Amniotic epithelial cell (primary cell): Measurements from ENCODE around the gene ADAM10.
"Not testable (repeated sequence)": the region's sequence is repeated elsewhere in the genome, so short reads cannot be mapped to it uniquely, and the experiment has no call there.

Experiments
- DNase-seq: peaks from one replicate; pipeline ENCODE4 v3.0.0-alpha.2; 2010; ENCODE audit warnings: low read depth

Gene ADAM10

GRCh38 chr15:58608129-58608590, 141.3 kb downstream of the ADAM10 start:
- peak; percentile 97 for DNase-seq

DNA sequence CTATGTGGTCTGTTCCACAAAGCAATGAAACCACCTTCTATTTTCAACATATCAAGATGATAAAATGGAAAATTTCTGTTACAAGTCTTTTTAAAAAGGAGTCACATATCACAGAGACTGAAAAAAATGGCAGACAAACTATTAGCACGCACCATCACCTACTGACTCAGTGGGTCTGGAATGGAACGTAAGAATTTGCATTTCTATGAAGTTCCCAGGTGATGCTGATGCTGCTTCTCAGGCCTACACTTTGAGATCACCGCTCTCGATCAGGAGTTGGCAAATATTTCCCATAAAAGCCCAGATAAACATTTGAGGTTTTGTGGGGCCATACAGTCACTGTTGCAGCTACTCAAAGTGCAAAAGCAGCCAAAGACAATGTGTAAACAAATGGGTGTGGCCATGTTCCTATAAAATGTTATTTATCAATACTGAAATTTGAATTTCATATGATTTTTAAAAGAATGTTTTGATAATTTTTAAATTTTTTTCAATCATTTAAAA, 142.9 kb downstream of the ADAM10 start:
- no peak for DNase-seq

GRCh38 chr15:58605931-58606530, 143.5 kb downstream of the ADAM10 start:
- no peak for DNase-seq

- no peak for DNase-seq
Measured at GRCh38 chr15:58604455-58604923, 145.0 kb downstream of the ADAM10 start.

GRCh38 chr15:58603927-58604326, 145.6 kb downstream of the ADAM10 start:
- not testable (repeated sequence) for DNase-seq

GRCh38 chr15:58602823-58603222, 146.7 kb downstream of the ADAM10 start:
- DNase-seq: no peak

DNA sequence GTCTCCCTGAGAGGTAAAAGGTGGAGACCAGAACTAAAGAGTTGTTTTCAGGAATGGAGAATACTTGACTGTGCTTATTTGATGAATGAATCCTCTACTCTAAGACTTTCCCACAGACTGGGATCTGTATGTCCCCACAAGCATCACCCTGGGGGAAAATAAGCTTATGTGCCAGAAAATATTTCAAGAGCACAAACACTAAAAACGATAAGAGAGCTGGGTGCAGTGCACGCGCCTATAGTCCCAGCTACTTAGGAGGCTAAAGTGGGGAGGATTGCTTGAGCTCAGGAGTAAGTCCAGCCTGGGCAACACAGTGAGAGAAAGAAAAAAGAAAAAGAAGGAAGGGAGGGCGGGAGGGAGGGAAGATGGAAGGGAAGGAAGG, 150.7 kb downstream of the ADAM10 start:
- no peak for DNase-seq

GRCh38 chr15:58597943-58598828, 151.3 kb downstream of the ADAM10 start:
- DNase-seq: no peak

GRCh38 chr15:58595516-58596263, 153.8 kb downstream of the ADAM10 start:
- DNase-seq: no peak

DNA sequence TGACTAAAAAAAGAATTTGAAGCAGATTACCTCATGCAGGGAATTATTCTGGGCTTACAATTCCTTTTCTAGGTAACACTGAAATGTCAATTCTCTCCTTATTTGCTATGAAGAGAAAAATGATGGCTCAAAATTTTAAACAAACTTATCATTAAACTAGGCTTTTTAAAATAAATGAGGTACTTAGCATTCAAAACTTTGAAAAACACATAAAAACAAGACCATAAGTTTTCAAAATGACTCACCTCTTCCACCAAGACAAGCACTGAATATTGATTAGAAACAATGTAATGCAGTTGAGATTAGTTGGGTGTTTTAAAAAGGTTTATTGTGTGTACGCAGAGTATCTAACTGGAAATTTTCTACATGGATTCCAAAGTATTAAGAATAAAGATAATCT, 154.6 kb downstream of the ADAM10 start:
- DNase-seq: no peak

DNA sequence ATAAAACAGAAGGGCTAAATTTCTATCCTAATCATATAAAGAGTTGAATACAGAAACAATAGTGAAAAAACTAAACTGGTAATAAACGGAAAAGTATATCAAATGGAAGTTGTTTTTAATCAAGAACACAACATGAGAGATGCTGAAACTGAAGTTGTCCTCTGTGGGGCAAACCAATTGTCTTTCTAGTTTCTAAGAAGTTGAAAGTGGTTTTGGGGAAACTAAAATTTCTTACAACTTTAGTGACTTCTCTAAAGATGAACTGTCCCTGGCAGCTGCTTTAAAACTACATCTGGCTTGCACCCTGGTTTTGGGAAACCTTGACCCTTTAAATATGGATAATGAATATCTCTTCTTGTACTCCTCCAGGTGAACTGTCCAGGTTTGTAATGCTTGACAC, 155.6 kb downstream of the ADAM10 start:
- no peak for DNase-seq

GRCh38 chr15:58590926-58591325, 158.6 kb downstream of the ADAM10 start:
- peak; percentile 22 for DNase-seq

GRCh38 chr15:58590236-58590635, 159.3 kb downstream of the ADAM10 start:
- DNase-seq: peak; percentile 59

DNA sequence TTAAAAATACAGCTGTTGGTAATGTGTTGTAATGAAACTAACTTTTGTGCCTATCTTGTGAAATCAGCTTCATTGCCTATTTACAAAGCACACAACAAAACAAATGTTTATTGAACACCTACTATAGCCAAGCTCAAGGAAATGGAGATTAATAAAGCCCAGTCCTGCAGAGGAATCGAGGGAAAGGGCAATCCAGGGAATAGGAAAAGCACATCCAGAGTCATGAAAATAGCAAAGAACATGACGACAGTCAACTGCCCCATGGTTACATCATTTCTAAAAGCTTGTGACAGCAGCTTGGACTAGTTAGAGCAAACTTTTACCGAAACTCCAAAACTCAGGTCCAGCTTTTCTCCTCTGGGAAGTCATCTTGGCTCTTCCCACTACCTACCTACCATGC, 160.5 kb downstream of the ADAM10 start:
- no peak for DNase-seq

DNA sequence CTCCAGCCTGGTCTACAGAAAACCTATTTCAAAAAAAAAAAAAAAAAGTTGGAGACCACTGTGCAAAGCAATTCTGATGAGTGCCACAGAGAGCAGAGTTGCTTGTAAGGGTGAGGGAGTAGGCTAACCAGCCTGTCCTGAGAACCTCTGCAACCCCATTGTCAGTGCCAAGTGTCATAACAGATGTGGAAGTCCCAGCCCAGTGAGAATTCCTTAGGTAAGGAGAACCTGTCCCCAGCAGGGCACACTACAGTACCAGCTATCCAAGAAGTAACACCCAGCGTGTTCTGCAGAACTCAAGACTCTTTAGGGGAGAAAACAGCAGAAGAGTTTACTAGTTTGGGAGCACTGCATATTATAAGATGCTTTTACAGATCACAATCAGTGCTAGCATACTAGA, 161.4 kb downstream of the ADAM10 start:
- no peak for DNase-seq

DNA sequence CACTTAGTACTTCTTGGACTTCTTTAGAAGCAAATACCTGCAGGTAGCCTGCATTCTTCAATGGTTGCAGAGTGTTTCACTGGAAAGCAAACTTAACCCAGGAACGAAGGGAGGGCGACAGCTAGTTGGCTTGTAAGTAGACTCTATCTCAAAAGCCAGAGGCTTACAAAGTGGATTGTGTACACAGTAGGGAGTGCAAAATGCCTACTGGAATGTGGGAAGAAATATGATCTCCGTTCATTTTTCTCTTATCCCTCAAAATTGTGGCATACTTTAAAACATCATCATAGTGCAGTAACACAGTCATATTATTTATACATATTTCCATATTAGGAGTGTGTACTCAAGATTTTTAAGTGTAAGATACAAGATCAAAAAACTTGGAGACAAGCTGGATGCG, 162.0 kb downstream of the ADAM10 start:
- peak; percentile 52 for DNase-seq

GRCh38 chr15:58585693-58586443, 163.6 kb downstream of the ADAM10 start:
- no peak for DNase-seq

GRCh38 chr15:58584789-58585461, 164.6 kb downstream of the ADAM10 start:
- DNase-seq: no peak

- no peak for DNase-seq
Measured at GRCh38 chr15:58583171-58583908, 166.2 kb downstream of the ADAM10 start.

DNA sequence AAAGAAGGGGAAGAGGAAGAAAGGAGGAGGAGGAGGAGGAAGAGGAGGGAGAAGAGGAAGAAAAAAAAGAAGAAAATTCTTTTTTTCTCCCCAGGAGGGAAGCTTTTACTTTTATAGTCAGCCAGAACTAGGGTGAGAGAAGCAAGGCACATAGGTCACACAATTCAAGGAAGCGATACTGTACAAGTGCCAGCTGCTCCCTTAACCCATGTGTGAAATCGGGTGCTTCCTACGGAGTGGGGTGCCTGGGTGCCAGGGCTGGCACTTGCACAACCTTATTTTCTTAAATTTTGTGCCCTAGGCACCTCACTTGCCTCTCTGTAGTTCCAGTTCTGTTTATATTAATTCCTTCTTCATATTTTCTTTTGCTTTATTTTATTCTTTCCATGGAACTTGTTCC, 167.3 kb downstream of the ADAM10 start:
- DNase-seq: no peak
